HepG2 (cell line): ENCODE measurements around the gene C2. TPM values are rescaled to one million over a fixed set of nuclear protein-coding genes. Genes with fewer than 3 reads are reported as not detected.
A peak's percentile ranks its signal among the peaks of the same experiment; 100 is the strongest.

Experiments
- DPF2 ChIP-seq: sonication (generic); formaldehyde crosslinking; IDR thresholded peaks from 2 replicates; pipeline ENCODE4 v1.4.0; 2020; ENCODE audit warnings: mild to moderate bottlenecking, low read depth, missing genetic modification reagents, borderline replicate concordance
- GABPA ChIP-seq, 2 experiments: IDR thresholded peaks; 2 replicates each; pipeline ENCODE4 v1.6.1; 2011 to 2016; ENCODE audit warnings: low read depth in 2 of 2, low read length in 1 of 2, missing biosample characterization in 1 of 2, missing genetic modification characterization in 1 of 2
- GTF2F1 ChIP-seq: fragments of 150-350 bp; IDR thresholded peaks from 2 replicates; pipeline ENCODE4 v1.6.1; 2014; ENCODE audit warnings: low read length
- HNRNPK ChIP-seq: fragments of 200-400 bp; formaldehyde crosslinking; IDR thresholded peaks from 2 replicates; pipeline ENCODE4 v1.6.1; 2018; ENCODE audit warnings: low read length, low read depth, moderate library complexity, mild to moderate bottlenecking; ENCODE audit not compliant: poor library complexity, severe bottlenecking
- MIER2 ChIP-seq: IDR thresholded peaks from 2 replicates; pipeline ENCODE4 v1.6.1; 2016; ENCODE audit warnings: missing biosample characterization, missing genetic modification reagents
- POLR2G ChIP-seq: fragments of 200-400 bp; formaldehyde crosslinking; IDR thresholded peaks from 2 replicates; pipeline ENCODE4 v1.6.1; 2018; ENCODE audit warnings: mild to moderate bottlenecking, low read depth, low read length, moderate library complexity
- STAT6 ChIP-seq: sonication (generic); formaldehyde crosslinking; IDR thresholded peaks from 2 replicates; pipeline ENCODE4 v1.4.0; 2020; ENCODE audit warnings: missing genetic modification reagents, mild to moderate bottlenecking, borderline replicate concordance
- ZBTB4 ChIP-seq: sonication (generic); formaldehyde crosslinking; IDR thresholded peaks from 2 replicates; pipeline ENCODE4 v1.4.0; 2020; ENCODE audit warnings: missing genetic modification reagents, mild to moderate bottlenecking, borderline replicate concordance
- ZFP37 ChIP-seq: sonication (generic); formaldehyde crosslinking; IDR thresholded peaks from 2 replicates; pipeline ENCODE4 v1.4.0; 2020; ENCODE audit warnings: missing genetic modification reagents, borderline replicate concordance
- ZMAT3 ChIP-seq: sonication (generic); formaldehyde crosslinking; conservative IDR thresholded peaks from 2 replicates; pipeline ENCODE4 v1.7.0; 2021; ENCODE audit warnings: missing genetic modification reagents
- ZNF124 ChIP-seq: sonication (generic); formaldehyde crosslinking; IDR thresholded peaks from 2 replicates; pipeline ENCODE4 v1.4.0; 2020; ENCODE audit warnings: missing genetic modification reagents
- ZNF34 ChIP-seq: sonication (generic); formaldehyde crosslinking; IDR thresholded peaks from 2 replicates; pipeline ENCODE4 v1.4.0; 2020; ENCODE audit warnings: mild to moderate bottlenecking, missing genetic modification reagents, borderline replicate concordance
- ZNF512B ChIP-seq: sonication (generic); formaldehyde crosslinking; IDR thresholded peaks from 2 replicates; pipeline ENCODE4 v1.5.1; 2020; ENCODE audit warnings: missing genetic modification reagents, mild to moderate bottlenecking, borderline replicate concordance
- ZNF513 ChIP-seq: sonication (generic); formaldehyde crosslinking; conservative IDR thresholded peaks from 2 replicates; pipeline ENCODE4 v1.5.0; 2020; ENCODE audit warnings: missing genetic modification reagents
- ZNF75D ChIP-seq: sonication (generic); formaldehyde crosslinking; IDR thresholded peaks from 2 replicates; pipeline ENCODE4 v1.8.1; 2023; ENCODE audit warnings: missing genetic modification reagents, mild to moderate bottlenecking, borderline replicate concordance
- ZSCAN9 ChIP-seq: IDR thresholded peaks from 2 replicates; pipeline ENCODE4 v1.6.1; 2016; ENCODE audit warnings: borderline replicate concordance
- polyA plus RNA-seq, 8 experiments: library from polyadenylated mRNA; depleted of rRNA in 3 of 8; stranded (reverse) in 7 of 8; unstranded in 1 of 8; fragments of >200 nt; fragmentation: Illumina TruSeq in 4 of 8; extraction: Trizol in 4 of 8; gene quantifications; 2 replicates each; pipeline versions ENCODE4 v1.2.1 to v1.2.3, GENCODE V29; 2011 to 2016; ENCODE audit warnings: low read depth in 4 of 8, missing spikeins in 1 of 8, mixed read lengths in 1 of 8; ENCODE audit not compliant: insufficient read depth in 1 of 8
- total RNA-seq, 5 experiments: library from RNA; depleted of rRNA; stranded (reverse); fragments of >200 nt; fragmentation: Illumina TruSeq; extraction: Trizol; gene quantifications; 2 replicates each; pipeline ENCODE4 v1.2.3, GENCODE V29; 2016; ENCODE audit warnings: low read depth in 1 of 5

C2 gene
- total and polyA plus RNA-seq, 2 of the 13 experiments (the other 11 are each of a cell fraction or from before 2014, with no cell fraction given) = 165 to 307 TPM

- no peak for TF ChIP-seq ZNF512B (CRISPR knock-in tag)
- TF ChIP-seq POLR2G = peak; percentile 42; the same call in 1 of the 2 replicates
- TF ChIP-seq ZBTB4 (CRISPR knock-in tag) = no peak
- TF ChIP-seq ZNF34 (CRISPR knock-in tag) = no peak
- TF ChIP-seq ZNF75D (CRISPR knock-in tag) = no peak
- TF ChIP-seq ZMAT3 (CRISPR knock-in tag) = no peak
- no peak for TF ChIP-seq MIER2 (CRISPR knock-in tag)
- TF ChIP-seq ZNF124 (CRISPR knock-in tag) = no peak
- no peak for TF ChIP-seq HNRNPK
- TF ChIP-seq ZSCAN9 (CRISPR knock-in tag) = no peak
- no peak; the same call in 1 of the 2 replicates for TF ChIP-seq GABPA (IDR thresholded peaks at IDR 0.05; ENCODE audit: low read depth, low read length)
- no peak for TF ChIP-seq GABPA (CRISPR knock-in tag; IDR thresholded peaks at IDR 0.05; ENCODE audit: low read depth)
- TF ChIP-seq GTF2F1 = no peak
- TF ChIP-seq DPF2 (CRISPR knock-in tag) = no peak
- no peak for TF ChIP-seq ZFP37 (CRISPR knock-in tag)
- TF ChIP-seq STAT6 (CRISPR knock-in tag) = no peak
- TF ChIP-seq ZNF513 (CRISPR knock-in tag) = no peak
These were observed 29.7 kb upstream of the C2 start, which contains the start of gene EHMT2 (continued) for GRCh38 chr6:31897612-31898382.
